ENCODE results near the gene NR6A1.

NR6A1 gene

GRCh38 chr9:124795881-124796431 lies 24.8 kb upstream of the NR6A1 start:
- no peak for DNase-seq

- no peak for DNase-seq
These were observed 23.9 kb upstream of the NR6A1 start for GRCh38 chr9:124794902-124795491.

- no peak for DNase-seq
These were observed 22.0 kb upstream of the NR6A1 start for GRCh38 chr9:124793015-124793541.

GRCh38 chr9:124792257-124793014 lies 21.3 kb upstream of the NR6A1 start:
- DNase-seq: no peak

GRCh38 chr9:124790801-124791505 lies 19.8 kb upstream of the NR6A1 start:
- no peak for DNase-seq

- DNase-seq: no peak
These were observed 19.2 kb upstream of the NR6A1 start for GRCh38 chr9:124790301-124790700.

GRCh38 chr9:124789531-124789930 lies 18.4 kb upstream of the NR6A1 start:
- no peak for DNase-seq

- no peak for DNase-seq
These were observed 17.6 kb upstream of the NR6A1 start for GRCh38 chr9:124788542-124789217.

- no peak for DNase-seq
These were observed 15.9 kb upstream of the NR6A1 start for GRCh38 chr9:124786881-124787573.

GRCh38 chr9:124784509-124784908 lies 13.4 kb upstream of the NR6A1 start:
- DNase-seq: no peak

- no peak for DNase-seq
These were observed 12.7 kb upstream of the NR6A1 start for GRCh38 chr9:124783830-124784229.

GRCh38 chr9:124782661-124783574 lies 11.8 kb upstream of the NR6A1 start:
- DNase-seq: no peak

- DNase-seq: no peak
These were observed 11.0 kb upstream of the NR6A1 start for GRCh38 chr9:124781967-124782660.

- DNase-seq: no peak
These were observed 9.6 kb upstream of the NR6A1 start for GRCh38 chr9:124780757-124781151.

- DNase-seq: no peak
These were observed 9.1 kb upstream of the NR6A1 start for GRCh38 chr9:124780060-124780756.

GRCh38 chr9:124779368-124780059 lies 8.4 kb upstream of the NR6A1 start:
- DNase-seq: no peak

GRCh38 chr9:124778575-124779367 lies 7.7 kb upstream of the NR6A1 start:
- no peak for DNase-seq

Measured in suppressor macrophage (primary cell).